ENCODE data around the gene RTN4R.
"Not testable (repeated sequence)": the region's sequence is repeated elsewhere in the genome, so short reads cannot be mapped to it uniquely, and the experiment has no call there.

Gene RTN4R

DNA sequence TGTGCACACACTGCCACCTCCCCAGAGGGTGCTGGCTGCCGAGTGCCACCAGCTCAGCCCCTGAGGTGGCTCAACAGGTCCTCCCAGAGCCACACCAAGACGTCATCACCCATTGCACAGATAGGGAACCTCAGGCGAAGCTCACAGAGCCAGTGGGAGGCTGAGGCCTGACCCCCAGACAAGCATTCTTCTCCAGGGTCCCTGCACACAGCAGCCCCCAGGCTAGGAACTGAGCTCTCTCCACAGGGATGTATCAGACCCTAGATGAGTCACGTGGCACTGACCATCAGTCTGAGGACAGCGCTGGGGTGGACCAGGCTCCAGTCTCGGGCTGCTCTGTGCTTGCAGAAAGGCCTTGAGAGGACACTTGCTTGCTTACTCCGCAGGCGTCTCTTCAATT lies 1.6 kb upstream of the RTN4R start:
- DNase-seq, result not testable (repeated sequence)

DNA sequence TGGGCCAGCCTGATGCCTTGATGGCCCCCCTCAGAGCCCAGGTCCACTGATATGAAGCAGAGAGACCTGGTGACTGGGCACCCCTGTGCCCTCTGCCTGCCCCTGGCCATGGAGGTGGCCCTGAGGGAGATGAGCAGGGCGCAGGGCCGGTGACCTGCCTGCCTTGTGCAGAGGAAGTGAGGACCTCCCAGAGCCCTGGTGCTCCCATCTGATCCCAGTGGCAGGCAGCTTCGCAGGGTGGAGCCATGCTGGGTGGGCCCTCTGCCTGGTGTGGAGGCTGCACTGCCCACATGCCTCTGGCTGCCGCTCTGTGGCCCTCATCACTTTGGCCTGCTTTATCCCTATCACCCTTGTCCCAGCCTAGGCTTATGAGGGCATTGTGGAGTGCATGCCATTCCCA lies 1.1 kb upstream of the RTN4R start:
- DNase-seq, result not testable (repeated sequence)

GRCh38 chr22:20267441-20268278 lies 458 bp downstream of the RTN4R start:
- no peak for DNase-seq

DNA sequence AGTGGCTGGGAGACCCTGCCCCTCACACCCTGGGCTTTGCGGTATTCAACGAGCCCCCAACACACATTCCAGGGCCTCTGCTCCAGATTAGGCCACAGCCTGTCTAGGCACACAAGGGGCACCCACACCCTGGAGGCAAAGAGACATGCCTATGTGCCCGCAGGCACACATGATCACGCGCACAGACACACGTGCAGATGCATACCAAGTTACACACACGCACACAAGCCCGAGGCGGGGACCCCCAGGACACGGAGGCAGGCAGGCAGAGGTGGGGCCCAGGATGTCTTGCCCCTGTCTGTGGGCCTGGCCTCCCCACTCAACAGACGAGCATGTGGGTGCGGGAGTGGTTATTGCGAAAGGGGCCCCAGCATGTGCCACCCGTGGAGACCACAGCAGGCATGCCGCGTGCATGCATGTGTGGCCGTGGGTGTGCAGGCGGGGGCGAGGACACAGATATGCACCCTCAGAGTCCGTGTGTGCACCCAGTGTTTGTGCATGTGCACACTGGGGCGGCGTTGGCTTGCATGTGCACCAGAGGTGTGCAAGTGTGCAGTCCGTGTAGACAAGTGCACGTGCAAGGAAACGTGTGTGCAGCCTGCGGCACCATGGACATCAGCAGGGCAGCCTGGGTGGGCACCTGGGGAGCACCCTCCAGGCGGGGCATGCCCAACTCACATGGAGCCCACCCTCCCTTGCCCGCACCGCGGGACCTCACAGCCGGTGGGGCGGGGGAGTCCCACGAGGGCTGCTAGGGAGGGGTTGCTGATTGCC lies 1.3 kb downstream of the RTN4R start:
- not testable (repeated sequence) for DNase-seq

DNA sequence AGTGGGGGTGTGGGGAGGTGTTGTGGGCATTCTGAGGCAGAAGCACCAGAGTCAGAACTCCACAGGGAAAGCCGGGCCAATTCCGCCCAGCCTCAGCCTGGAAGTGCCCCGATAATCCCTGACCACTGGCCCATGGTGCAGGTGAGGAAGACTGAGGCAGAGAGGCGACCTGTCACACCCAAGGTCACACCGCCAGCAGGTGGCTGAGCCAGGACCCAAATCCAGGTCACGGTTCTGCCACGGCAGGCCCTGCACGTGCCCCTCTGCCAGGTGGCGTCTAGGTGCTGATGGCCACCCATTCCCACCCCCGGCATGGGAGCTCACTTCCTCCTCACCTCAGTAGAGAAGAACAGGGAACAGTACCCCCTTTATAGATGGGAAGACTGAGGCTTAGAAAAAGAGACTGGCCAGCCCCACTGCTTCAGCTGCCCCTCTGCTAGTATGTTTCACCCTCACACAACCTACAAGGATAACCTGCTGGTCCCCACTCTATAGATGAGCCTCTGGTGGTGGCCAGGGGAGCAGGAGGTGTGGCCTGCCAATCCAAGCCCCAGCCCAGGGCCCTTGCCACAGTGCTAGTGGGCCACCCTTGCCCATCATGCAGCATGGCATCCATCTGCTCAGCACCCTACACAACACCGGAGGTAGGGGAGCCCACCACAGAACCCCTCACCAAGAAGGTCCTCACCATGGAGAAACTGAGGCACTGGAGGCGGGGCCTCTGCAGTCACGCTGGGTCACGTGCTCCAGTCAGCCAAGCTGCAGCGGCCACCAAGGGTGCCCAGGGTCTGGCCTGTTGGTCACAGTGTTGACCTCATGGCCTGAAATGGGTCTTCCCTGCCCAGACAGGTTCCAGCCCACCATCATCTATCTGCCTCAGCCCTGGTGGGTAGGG lies 2.1 kb downstream of the RTN4R start:
- not testable (repeated sequence) for DNase-seq

DNA sequence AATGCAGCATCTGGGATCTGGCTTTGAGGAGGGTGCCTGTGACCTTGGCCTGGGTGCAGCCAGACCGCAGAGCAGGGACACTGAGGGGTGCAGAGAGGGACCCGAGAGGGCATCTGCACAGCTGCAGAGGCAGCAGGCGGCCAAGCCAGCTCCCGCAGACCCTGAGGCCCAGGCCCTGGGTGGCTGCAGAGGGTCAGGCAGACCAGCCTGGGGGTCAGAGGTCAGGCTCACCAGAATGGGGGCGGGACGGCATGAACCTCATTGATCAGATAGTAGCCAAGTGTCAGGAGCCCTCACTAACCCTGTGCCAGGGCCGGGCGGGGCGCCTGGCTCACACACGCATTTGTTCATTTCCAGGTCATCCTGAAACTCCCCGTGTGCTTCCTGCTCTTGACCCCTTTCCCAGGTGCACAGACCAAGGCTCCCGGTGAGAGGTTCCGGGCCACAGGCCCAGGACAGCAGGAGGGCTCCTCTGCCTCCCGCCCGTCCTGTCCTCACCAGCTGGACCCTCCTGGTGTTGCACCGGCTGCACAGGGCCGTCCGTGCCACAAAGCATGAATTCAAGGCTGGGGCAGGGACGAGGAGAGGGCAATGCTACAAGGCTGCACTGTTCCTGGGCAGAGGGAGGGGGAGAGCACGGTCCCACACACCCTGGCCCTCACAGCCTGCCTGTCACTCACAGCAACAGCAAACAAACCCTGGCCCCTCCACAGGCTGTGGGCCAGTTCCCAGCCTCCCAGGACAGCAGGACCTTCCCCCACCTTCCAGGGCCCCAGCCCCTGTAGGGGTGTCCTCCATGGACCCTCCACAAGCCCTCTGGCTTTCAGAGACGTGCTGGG lies 3.3 kb downstream of the RTN4R start:
- DNase-seq, result no peak

DNA sequence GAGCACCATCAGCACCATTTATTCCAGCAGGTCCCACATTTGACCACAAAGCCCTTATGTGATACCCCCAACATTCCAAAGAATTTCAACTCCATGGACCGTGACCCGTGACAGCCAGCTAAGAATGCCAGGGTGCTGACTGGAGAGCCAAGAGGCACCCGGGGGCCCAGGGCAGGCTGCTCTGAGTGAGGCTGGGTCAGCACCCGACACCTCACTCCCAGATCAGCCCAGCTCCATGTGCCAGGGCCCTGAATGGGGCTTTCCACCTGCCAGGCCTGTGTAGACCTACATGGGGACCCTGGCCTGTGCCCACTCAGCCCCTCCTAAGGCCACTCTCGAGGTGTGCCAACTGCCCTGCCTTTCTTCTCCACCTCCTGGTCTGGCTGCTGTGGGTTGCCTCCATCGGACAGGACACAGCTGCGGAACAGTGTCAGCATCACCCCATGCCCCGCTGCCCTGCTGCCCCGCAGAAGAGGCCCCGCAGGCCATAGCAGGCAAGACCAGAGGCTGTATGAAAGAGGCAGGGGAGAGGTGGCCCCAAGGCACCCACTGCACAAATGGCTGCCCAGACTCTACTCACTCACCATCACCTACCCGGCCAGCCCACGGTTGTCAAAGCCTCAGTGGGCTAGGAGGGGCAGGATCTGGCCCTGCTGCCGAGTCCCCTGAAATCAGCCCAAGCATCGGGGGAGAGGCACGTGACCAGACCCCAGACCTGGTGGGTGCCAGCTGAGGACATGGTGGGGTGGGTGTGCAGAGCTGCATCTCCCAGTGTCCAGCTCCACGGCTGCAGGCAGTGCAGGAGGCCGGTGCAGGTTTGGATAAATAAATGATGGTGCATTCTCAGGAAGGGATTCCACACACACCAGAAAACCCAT lies 4.5 kb downstream of the RTN4R start:
- DNase-seq, result not testable (repeated sequence)

GRCh38 chr22:20262582-20263147 lies 5.5 kb downstream of the RTN4R start:
- DNase-seq, result no peak

- no peak for DNase-seq
Observed at GRCh38 chr22:20261848-20262581, 6.1 kb downstream of the RTN4R start.

DNA sequence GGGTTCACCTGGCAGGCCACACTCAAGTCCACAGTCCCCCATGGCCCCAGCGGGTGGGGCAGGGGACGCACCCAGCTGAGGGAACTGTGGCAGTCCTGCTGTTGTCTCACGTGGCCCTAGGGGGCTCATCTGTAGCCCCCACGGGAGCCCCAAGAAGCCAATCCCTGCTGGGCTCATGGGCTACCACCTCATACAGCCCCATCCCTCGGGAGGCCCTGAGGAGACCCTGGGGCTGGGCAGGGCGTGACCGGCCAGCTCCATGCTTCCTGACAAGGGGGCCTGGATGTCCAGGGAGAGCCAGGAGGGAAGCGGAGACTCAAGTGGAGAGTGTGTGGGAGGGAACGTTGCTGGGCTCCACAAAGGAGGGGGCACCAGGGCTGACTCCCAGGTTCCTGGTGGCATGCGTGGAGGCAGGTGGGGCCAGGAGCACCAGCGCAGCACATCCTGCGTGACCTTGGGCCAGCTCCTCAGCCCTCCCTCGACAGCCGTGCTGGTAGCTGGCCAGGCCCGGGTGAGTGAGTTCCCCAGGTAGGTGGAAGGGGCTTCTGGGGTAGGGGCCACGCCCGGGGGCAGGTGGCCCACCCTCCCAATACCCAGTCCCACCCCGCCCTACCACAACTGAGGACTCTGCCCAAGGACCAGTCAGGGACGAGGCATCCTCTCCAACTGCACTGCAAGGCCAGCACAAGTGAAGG lies 7.9 kb downstream of the RTN4R start:
- DNase-seq, result no peak

GRCh38 chr22:20259327-20259688 lies 8.8 kb downstream of the RTN4R start:
- DNase-seq, result no peak

DNA sequence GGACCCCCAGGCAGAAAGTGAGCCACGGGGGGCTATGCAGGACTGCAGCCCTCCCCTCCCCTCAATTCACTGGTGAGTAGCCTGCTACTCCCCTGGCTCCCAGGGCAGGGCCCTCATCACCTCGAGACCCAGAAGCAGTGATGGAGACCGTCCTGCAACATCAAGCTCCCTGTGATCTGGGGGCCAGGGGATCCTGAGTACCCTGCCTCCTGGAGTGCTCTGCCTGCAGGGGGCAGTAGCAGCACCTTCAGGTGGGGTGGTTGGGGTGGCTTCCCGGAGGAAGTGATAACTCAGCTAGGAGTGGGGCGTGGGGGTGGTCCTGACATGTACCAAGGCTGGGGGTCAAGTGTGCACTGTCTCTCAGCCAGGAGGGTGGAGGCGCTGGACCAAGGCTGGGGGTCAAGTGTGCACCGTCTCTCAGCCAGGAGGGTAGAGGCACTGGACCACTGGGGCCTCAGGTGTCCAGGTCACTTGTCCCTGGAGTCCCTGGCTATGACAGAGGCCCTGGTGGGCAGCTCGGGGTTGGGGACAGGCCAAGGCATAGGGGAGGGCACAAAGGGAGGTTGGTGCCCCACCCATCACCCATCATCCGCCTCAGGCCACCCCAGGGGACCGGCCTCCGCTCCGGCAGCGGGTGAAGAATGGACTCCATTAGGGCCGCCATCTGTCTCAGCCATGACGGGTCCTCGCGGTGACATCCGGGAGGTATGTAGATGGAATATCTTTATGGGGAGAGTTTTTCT lies 9.4 kb downstream of the RTN4R start:
- DNase-seq, result peak; percentile 8

- no peak for DNase-seq
Observed at GRCh38 chr22:20258021-20258299, 10.2 kb downstream of the RTN4R start.

DNA sequence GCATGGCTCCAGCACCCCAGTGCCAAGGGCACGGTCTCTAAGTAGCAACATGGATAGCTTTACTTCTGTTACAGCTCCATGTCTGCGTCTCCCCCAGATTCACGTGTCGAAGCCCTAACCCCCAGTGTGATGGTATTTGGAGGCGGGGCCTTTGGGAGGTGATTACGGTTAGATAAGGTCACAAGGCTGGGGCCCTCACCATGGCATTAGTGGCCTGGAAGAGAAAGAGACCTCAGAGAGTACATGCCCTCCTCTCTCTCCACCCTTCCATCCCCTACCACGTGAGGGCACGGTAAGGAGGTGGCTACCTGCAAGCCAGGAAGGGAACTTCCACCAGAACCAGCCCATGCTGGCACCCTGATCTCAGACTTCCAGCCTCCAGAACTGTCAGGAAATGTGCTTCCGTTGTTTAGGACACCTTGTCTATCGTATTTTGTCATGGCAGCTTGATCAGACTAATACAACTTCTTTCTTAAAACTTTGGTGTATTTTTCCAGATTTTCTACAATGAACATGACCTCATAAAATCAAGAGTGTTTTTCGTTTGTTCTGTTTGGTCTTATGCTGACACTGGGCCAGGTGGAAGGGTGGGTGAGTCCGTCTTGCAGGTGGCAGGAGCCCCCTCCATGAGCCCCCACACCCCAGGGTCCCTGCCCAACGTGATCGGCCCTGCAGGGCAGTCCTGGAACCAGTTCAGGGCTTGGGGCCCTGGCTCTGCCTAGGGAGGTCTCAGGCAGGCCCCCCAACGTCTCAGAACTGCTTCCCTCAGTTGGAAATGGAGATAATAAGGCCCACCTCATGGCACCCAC lies 10.7 kb downstream of the RTN4R start:
- DNase-seq, result no peak

GRCh38 chr22:20256551-20257211 lies 11.4 kb downstream of the RTN4R start:
- DNase-seq, result no peak

DNA sequence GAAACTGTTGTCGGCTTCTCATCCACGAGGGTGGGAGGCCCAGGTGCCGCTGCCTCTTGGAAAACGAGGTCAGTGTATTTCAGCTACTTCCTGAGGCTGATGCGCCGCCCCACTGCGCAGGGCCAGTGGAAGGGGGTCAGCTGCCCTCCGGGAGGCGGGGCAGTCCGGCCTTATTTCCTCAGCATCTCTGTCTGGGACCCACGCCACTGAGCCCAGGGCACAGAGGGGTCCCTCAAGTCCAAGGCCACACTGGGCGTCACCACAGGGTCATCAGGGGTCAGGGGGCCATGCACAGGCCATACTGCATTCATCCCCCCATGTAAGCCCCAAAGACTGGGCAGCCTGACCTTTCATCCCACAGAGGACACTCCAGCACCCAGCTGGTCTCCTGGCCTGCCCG lies 12.1 kb downstream of the RTN4R start:
- DNase-seq, result no peak
